Kidney epithelial cell (primary cell): ENCODE results near the gene ME3. TPM values are rescaled to one million over a fixed set of nuclear protein-coding genes. Genes with fewer than 3 reads are reported as not detected.
A peak's percentile ranks its signal among the peaks of the same experiment; 100 is the strongest.

ENCODE experiments used
- DNase-seq: peaks from one replicate; pipeline ENCODE4 v3.0.0-alpha.2; 2010; ENCODE audit warnings: low read depth
- H3K27me3 ChIP-seq: 2 replicates; pipeline ENCODE4 v1.6.0; 2011; ENCODE audit warnings: low read length; ENCODE audit not compliant: control insufficient read depth, insufficient read depth
- H3K36me3 ChIP-seq: 2 replicates; pipeline ENCODE4 v1.5.1; 2011; ENCODE audit warnings: low read length; ENCODE audit not compliant: control insufficient read depth, insufficient read depth
- H3K4me3 ChIP-seq: 2 replicates; pipeline ENCODE4 v1.5.1; 2011; ENCODE audit warnings: low read depth, mild to moderate bottlenecking, control low read depth, low read length
- CTCF ChIP-seq: IDR thresholded peaks from 2 replicates; pipeline ENCODE4 v1.5.1; 2011; ENCODE audit warnings: mild to moderate bottlenecking, moderate library complexity, low read length, control low read depth, inconsistent platforms; ENCODE audit not compliant: insufficient read depth, poor library complexity, severe bottlenecking
- total RNA-seq: library from RNA; depleted of rRNA; stranded (reverse); fragments of >200 nt; gene quantifications from 2 replicates; pipeline ENCODE4 v1.2.3, GENCODE V29; 2015

The ME3 gene
- total RNA-seq, 1 donor from 2014 or later = 35.7 TPM

- DNase-seq = peak; percentile 85
- no peaks in the 10 kb centered on the region for H3K27me3 ChIP-seq
- TF ChIP-seq CTCF = peak; percentile 3
- H3K4me3 ChIP-seq = no peak overlapping the region
- no peaks in the 10 kb centered on the region for H3K36me3 ChIP-seq
Observed at GRCh38 chr11:86515297-86516094, 156.9 kb downstream of the ME3 start.

- DNase-seq = no peak
- no peak overlapping the region for H3K4me3 ChIP-seq
- no peaks in the 10 kb centered on the region for H3K36me3 ChIP-seq
- H3K27me3 ChIP-seq = no peaks in the 10 kb centered on the region
- TF ChIP-seq CTCF = no peak
Observed at GRCh38 chr11:86514453-86514852, 158.0 kb downstream of the ME3 start.

- H3K27me3 ChIP-seq = no peaks in the 10 kb centered on the region
- no peaks in the 10 kb centered on the region for H3K36me3 ChIP-seq
- no peak for TF ChIP-seq CTCF
- no peak overlapping the region for H3K4me3 ChIP-seq
- no peak for DNase-seq
Observed at GRCh38 chr11:86513746-86514373, 158.6 kb downstream of the ME3 start.

GRCh38 chr11:86513138-86513537, 159.3 kb downstream of the ME3 start:
- H3K36me3 ChIP-seq = no peaks in the 10 kb centered on the region
- H3K4me3 ChIP-seq = no peak overlapping the region
- TF ChIP-seq CTCF = no peak
- H3K27me3 ChIP-seq = no peaks in the 10 kb centered on the region
- no peak for DNase-seq

- no peak overlapping the region for H3K4me3 ChIP-seq
- no peak for DNase-seq
- TF ChIP-seq CTCF = no peak
- H3K36me3 ChIP-seq = no peaks in the 10 kb centered on the region
- H3K27me3 ChIP-seq = no peaks in the 10 kb centered on the region
Observed at GRCh38 chr11:86511086-86511551, 161.3 kb downstream of the ME3 start.
